HG02759 (cell line): ENCODE measurements around the gene PGM3.
"Not testable (repeated sequence)": the region's sequence is repeated elsewhere in the genome, so short reads cannot be mapped to it uniquely, and the experiment has no call there.

Experiments
- ATAC-seq: cut with Tn5 transposase; IDR thresholded peaks from one replicate; pipeline ENCODE4 v1.9.1; 2021; ENCODE audit warnings: mild to moderate bottlenecking, moderate library complexity; ENCODE audit not compliant: unreplicated experiment

The PGM3 gene, protein sequence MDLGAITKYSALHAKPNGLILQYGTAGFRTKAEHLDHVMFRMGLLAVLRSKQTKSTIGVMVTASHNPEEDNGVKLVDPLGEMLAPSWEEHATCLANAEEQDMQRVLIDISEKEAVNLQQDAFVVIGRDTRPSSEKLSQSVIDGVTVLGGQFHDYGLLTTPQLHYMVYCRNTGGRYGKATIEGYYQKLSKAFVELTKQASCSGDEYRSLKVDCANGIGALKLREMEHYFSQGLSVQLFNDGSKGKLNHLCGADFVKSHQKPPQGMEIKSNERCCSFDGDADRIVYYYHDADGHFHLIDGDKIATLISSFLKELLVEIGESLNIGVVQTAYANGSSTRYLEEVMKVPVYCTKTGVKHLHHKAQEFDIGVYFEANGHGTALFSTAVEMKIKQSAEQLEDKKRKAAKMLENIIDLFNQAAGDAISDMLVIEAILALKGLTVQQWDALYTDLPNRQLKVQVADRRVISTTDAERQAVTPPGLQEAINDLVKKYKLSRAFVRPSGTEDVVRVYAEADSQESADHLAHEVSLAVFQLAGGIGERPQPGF

DNA sequence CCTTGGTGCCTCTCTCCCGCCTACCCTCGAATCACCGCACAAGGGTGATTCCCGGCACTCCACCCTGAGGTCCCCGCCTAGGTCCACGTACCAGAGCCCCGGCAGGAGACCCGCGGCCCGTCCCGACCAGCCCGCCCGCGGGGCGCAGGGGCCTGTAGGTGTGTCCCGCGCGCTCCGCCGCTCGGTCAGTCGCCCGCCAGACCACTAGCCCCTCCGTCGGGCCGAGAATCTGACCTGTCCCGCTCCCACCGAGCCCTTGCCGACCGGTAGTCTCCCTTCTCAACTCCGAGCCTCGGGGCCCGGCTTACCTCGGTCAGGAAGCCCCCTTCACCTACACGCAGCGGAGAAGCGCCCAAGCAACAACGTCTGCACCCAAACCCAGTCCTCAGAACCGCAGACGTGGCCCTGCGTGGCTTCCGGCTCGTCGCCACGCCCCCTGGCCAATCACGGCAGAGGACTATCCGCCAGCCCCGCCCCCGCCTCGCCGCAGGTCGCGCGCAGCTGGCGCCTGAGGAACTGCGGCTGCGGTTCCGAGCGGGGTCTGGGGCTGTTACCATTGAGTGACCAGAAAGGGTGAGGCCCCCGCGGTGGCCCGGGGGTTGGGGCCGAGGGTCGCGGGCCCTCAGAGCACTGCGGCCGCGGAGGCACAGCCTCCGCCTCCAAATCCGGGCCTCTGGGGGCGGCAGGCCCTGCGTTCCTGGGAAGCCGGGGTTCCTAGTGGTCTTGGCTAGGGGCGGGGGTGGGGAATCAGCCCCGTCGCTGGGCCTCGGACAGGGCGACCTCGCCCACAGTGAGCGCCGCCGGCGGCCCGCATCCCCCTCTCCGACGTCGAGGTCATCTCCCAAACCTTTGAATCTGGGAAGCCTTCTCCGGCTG, at the start of gene PGM3, which contains the start of gene RWDD2A:
Gene PGM3 (minus strand): TSS at position 395 of the 876 bp plus-strand sequence. CDS start 2,253 bp downstream, outside the sequence.
Gene RWDD2A (plus strand): TSS at position 487 of the 876 bp plus-strand sequence. CDS start 1,095 bp downstream, outside the sequence.
- ATAC-seq = peak; percentile 97

DNA sequence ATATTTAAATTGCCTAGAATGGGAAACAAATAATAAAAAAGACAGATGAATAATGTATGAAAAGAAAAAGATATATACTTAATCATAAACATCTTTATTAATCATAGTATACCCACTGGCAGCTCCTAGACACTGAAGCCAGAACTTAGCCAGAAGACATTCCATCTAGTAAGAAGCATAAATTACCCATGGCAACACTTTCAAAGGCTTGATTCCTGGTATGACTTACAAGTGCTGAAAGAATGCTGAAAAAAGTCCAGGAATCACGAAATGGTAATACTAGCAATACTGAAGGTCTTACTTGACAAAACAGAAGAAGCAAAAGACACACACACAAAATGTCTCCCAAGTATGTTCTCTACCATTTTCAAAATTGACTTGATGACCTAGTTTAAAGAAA, 38.1 kb upstream of the PGM3 start:
- ATAC-seq = no peak

DNA sequence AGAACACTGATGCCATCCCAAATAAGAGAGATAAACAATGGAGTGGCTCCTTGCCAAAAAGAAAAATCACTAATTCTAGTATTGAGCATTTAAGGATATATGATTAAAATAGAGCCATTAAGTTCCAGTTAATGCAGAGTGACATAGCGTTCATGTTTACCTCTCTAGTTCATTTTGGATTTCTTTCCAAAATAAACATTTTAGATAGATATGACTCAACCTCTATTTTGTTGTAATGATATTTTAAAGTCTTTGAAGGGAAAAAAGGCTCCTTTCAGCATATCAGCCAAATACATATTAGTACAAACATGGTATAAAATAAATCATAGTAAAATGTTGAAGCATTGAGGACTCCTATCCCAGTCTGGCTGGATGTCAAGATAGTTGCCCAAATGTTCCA, 33.5 kb upstream of the PGM3 start:
- no peak for ATAC-seq

DNA sequence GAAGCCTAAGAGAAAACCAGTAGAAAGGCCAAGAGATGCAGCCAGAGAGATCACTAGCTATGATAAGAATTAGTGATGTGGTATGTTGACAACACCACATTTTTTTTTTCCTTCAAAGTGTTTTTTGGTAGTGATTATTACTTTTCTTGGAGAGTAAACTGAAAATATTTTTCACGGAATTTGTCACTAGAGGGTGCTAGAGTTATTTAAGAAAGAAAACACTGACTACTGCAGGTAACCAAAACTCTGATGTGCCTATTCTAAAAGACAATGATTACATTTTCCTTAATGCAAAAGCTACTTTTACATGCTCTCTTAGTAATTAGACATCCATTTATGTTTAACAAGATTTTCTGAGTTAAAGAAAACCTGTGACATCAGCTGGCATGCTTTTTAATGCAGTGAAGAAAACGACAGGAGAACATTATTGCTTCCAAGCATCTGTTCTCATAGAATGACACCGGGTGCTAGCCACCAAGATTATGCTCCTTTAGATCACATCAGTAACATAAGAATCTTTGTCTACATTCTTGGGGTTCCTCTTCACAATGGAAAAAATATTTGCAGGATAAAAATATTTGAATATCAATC, 28.9 kb upstream of the PGM3 start:
- ATAC-seq = no peak

DNA sequence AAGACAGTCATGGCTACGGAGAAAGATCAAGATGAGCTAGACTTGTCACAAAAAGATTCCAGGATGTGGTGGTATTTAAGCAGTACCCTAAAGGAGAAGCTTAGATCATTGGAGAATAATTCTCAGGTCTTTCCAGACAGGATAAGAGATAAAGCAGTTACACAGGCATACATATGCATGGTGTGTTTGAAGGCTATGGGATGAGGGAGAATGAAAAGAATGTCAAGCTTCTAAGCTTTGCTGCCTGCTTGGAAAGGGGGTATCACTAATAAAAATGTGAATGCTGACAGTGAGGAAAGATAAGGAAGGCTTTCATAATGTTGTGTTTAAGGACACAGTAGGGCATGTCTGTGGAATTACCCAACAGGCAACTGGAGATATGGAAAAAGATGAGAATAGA, 28.2 kb upstream of the PGM3 start:
- ATAC-seq = no peak

DNA sequence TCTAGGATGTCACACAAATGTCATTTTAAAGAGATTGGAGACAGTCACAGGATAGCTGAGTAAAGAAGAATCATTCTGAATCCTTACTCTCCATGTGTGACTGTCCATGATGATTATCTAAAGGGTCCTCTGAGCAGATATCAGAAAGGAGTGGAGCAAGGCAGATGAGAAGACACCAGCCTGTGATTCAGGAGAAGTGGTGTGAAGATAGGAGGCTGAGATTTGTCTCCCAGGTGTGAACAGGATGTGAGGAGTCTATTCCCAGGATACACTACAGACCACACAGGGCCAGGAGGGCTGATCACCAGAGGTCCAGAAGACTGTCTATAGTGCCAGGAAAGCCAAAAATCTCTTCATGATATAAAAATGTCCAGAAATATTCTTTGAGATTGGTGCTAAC, 27.1 kb upstream of the PGM3 start:
- no peak for ATAC-seq

DNA sequence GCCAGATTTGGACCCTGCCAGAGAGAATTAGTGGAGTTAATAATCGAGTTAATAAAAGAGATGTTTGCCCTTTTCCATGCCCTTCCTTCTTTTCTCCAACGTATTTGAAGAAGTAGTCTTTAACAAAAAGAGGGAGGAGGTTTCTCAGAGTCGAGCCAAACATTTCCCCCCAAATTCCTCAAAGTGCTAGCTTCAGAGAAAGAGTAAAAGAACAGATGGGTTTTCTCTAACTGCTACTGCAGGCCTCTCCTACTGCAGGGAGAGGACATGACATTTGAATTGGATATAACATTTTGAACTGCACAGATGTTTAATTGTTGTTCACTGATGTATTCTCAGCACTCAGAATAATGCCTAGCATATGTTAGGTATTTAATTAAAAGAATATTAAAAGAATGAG, 25.6 kb upstream of the PGM3 start:
- no peak for ATAC-seq

DNA sequence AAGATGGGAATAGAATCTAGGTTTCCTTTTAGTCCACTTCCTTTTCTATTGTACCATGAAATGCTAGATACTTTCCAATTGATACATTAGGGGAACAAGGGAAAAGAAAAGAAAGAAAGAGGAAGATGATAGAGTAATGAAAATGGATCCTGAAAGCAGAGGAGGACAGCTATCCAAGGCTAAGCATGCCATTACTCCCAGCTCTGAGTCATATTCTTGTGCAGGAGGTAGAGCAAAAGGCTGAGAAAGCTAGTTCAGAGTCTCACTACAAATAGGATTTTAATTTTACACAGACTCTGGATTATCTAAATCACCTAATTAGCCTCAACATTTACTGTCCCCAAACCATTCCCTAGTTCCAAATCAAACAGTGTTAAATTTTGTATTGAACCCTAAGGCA, 23.7 kb upstream of the PGM3 start:
- ATAC-seq = no peak

DNA sequence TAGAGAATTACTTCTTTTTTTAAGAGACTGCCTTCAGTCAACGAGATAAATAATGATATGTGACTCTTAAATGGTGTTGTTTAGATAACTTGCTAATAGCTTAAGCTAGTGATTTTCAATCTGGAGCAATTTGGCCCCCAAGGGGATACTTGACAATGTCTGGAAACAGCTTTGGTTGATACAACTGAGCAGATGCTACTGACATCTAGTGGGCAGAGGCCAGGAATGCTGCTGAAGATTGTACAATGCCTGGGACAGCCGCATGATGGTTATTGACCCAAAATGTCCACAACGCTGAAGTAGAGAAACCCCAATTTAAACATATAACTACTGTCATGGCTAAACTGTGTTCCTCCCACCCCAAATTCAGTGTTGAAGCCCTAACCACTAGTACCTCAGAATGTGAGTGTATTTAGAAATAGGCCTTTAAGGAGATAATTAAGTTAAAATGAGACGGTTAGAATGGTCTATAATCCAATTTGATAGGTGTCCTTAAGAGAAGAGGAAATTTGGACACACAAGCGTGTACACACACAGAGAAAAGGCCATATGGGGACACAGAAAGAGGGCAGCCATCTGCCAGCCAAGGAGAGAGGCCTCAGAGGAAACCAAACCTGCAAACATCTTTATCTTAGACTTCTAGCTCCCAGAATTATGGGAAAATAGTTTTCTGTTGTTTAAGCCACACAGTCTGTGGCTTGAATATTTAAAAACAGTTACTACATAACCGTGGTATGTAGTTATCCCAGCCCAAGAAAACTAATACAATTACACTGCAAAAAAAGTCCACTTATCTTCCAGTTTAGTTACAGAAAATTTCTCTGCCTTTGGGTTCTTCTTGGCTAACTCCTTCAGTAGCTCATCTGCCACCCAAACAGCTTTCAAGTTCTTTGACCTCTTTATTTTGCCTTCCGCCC, 22.3 kb upstream of the PGM3 start:
- peak; percentile 100 for ATAC-seq

DNA sequence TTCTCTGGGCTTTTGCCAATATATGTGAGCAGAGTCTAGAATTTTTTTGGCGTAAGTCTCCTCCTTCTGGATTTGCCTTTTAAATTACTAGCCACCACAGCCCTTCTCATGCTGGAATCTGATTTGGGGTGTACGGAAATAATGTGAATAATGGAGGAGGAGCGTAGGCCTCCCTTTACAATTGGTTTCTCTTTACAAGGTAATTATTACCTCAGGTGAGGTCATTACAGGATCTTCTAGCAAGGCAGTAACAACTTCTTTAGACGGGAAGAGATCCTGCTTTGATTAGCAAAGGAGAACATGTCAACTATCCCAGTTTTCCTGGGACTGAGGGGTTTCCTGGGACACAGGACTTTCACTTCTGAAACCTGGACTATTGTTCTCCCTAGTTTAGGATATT, 9.0 kb upstream of the PGM3 start:
- no peak for ATAC-seq

DNA sequence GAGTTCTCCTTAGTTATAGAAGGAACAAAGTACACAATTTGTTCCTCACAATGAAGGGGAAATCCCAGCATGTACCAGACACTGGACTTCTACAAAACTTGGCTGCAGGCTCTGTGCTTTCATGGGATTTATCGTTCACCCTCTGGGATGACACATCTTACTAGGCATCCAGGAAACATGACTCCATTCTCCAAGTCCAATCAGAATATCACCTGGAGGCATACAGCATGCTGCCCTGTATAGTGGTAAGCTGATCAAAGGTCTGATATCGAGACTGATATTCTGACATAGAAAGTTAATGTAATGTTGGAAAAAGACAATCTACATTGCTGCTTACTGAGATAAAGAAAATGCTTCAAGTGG, 6.8 kb upstream of the PGM3 start:
- no peak for ATAC-seq

DNA sequence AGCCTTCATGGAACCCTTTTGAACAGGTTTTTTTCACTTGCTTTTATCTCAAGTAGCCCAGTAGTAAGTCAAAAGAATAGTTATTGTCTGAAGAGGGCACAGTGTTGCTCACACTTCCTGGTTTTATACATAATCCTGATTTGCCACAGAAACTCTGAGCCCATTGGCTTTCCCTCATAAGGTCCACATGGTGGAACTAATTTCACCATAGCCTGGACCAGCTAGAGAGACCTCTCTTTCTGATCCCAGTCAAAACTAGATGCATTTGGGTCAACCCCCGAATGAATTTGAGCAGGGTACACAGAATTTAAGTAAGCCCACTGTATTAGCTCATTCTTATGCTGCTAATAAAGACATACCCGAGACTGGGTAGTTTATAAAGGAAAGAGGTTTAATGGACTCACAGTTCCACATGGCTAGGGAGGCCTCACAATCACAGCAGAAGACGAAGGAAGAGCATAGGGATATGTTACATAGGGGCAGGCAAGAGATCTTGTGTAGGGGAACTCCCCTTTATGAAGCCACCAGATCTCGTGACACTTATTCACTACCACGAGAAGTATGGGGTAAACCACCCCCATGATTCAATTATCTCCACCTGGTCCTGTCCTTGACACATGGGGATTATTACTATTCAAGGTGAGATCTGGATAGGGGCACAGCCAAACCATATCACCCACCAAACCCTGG, 6.3 kb upstream of the PGM3 start:
- peak; percentile 75 for ATAC-seq

DNA sequence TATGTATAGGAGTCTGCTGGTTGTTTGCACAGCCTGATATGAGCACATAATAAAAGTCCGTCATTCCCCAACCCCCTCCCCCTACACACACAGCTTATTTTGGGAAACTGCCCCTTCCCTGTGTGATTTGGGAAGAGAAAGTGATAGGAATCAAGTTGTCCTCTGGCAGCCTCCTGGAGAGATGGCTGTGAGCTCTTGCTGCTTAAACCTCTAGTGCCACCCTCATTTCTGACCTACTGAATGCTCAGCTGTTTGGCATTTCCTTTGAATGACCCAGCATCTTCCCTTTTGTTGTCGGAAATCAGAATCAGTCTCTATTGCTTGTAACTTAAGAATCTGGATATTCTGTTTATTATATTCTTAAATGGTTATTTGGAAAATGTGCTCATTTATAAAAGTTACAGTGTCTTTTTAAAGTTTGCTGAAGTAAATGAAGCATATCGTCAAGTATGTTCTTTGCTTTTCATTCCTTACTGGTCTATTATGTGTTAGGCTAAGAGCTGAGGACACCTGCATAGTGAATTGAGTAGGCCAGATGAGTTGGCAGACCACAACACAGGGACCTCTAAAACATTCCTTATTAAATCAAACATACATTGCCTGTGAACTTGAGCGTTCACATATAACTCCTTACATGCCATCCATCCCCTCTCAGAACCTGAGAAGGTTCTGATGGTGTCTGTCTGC, 5.6 kb upstream of the PGM3 start:
- ATAC-seq = no peak

DNA sequence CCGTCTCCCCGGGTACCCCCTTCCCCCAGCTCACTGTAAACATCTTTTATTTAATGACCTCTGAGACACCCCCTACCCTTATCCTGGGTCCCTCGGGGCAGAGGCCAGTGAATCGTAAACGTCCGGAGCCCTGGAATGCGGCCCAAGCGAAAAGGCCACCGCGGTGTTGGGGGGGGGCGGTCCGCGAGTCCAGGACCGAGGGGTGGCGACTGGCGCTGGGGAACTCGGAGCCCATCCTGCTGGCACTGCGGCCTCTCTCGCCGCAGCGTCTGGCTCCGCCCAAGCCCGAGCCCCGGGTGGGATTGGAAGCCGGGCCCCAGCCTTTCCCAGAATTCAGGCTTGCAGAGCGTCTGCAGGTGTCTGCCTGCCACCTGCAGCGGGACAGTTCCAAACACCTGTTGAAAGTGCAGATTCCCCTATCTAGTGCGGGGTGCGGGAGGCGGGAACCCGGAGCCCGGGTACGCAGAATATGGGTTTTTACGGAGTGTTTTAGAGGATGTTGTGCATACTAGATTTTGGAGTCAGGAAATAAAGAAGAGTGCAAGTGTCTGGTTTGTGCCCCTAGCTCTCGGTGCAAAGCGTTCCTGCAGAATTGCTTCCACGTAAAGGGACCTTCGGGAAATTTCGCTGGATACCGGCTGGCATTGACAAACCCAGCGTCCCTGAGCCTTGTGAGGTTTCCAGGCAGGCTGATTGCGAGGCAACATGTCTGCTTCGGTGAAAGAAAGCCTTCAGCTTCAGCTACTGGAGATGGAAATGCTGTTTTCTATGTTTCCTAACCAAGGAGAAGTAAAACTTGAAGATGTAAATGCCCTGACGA, 892 bp upstream of the PGM3 start:
- peak; percentile 22 for ATAC-seq

DNA sequence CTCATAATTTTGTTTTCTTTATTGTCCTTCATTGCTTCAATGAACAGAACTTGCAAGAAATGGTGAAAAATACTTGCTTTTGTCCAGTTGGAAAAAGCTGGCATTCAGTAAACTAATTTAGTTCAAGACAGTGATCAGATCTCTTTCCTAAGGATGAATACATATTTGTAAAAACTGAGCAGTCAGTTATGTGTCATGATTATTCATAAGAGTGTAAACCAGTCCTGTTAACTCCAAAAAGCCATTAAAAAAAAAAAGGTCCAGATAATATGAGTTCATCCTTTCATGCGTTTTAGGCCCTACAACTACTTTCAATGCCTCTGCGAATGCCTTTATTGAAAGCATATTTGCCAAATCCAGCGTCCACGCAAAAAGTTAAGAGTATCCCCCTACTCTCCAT, 609 bp downstream of the PGM3 start:
- no peak for ATAC-seq

DNA sequence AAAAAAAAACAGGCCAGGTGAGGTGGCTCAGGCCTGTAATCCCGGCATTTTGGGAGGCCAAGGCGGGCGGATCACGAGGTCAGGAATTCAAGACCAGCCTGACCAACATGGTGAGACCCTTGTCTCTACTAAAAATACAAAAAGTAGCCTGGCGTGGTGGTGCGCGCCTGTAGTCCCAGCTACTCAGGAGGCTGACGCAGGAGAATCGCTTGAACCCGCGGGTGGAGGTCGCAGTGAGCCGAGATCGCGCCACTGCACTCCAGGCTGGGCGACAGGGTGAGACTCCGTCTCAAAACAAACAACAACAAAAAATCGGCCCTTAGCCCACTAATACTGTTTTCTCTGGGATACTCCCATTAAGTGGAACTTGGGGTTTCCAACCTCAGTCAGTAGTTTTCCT, 1.1 kb downstream of the PGM3 start:
- not testable (repeated sequence) for ATAC-seq

DNA sequence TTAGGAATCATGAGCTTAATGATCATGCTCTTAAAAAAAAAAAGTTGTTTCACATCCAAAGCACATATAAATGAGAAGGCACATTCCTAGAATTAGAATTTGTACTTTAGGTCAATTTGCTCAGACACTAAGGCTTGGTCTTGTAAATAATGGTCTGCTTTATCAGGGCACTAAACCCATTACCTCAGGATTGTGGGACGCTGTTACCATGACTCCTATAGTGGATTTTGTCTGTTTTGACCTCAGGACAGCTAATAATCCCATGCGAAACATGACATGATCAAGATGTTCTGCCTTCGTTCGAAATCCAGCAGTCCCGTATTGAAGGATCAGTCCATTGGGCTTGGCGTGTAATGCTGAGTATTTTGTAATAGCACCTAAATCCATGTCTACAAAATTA, 2.4 kb downstream of the PGM3 start:
- no peak for ATAC-seq

DNA sequence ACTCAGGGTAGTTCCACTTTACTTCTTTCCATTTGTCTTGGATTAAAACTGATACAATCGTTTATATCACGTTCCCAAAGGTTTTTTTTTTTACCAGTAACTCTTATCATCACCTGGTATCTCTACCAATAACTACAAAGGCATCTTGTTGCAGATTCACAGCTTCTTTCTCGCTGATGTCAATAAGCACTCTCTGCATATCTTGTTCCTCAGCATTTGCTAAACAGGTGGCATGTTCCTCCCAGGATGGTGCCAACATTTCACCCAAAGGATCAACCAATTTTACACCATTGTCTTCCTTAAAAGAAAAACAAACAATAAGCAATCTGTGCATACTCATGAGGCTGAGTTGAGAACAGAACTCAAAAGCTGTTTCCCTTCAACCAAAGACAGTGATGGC, 4.6 kb downstream of the PGM3 start:
- no peak for ATAC-seq
